NT2/D1 (cell line): Measurements from ENCODE around the gene RGS17.

Source experiments
- SUZ12 ChIP-seq: IDR thresholded peaks from 2 replicates; pipeline ENCODE4 v1.6.1; 2011; ENCODE audit not compliant: insufficient read length, insufficient read depth; ENCODE audit errors: extremely low read depth
- YY1 ChIP-seq: IDR thresholded peaks from 2 replicates; pipeline ENCODE4 v1.6.1; 2011; ENCODE audit not compliant: insufficient read length, insufficient read depth
- ZNF274 ChIP-seq: IDR thresholded peaks from 2 replicates; pipeline ENCODE4 v1.6.1; 2011; ENCODE audit warnings: mild to moderate bottlenecking, low read depth, low read length

DNA sequence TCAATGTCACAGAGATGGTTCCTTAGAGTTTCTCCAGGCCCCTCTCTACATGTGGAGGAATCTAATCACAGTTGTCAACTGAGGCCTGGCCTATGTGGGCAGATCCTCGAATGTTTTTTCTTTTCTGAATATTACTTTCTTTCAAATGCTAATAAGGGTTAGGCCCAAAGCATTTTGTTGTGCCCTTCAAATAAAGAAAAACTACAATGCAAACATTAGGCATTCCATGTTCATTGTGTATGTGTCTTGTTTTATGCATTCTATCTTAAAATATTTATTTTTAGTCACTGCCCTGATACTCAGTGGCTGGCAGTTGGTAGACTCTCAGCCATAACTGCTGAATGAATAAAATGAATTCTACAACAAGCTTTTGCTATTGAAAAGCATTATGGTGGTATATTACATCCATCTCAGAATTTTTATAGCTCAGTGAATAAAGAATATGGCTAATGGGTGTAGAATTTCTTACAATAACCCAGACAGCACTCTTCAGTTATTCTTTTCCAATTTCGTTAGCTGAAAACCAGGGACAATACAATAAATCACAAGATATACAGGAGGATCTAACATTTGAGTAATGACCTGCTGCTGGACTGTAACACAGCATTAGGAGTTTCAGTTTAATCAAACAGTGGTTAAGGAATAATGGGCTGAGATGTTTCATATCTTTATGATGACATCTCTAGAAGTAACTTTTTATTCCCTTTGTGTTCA lies 28.3 kb downstream of the RGS17 start:
- TF ChIP-seq ZNF274: no peak
- TF ChIP-seq YY1: no peak
- no peak for TF ChIP-seq SUZ12
